IgD-negative memory B cell (primary cell): ENCODE data around the gene RAC2. TPM values are rescaled to one million over a fixed set of nuclear protein-coding genes. Genes with fewer than 3 reads are reported as not detected.

Experiments
- H3K27ac Mint-ChIP-seq, 3 donors: one replicate each; pipeline ENCODE4 v1.8.0; 2020 to 2022; ENCODE audit warnings: mild to moderate bottlenecking in 3 of 3, mixed read lengths in 3 of 3, moderate library complexity in 1 of 3
- H3K27me3 Mint-ChIP-seq: one replicate; pipeline ENCODE4 v1.8.0; 2021; ENCODE audit warnings: mixed read lengths
- H3K36me3 Mint-ChIP-seq: one replicate; pipeline ENCODE4 v1.8.0; 2020; ENCODE audit warnings: mild to moderate bottlenecking, mixed read lengths
- H3K4me1 Mint-ChIP-seq, 3 donors: one replicate each; pipeline ENCODE4 v1.8.0; 2020 to 2022; ENCODE audit warnings: mixed read lengths in 3 of 3, mild to moderate bottlenecking in 1 of 3
- H3K4me3 Mint-ChIP-seq, 4 donors: one replicate each; pipeline ENCODE4 v1.8.0; 2020 to 2022; ENCODE audit warnings: mild to moderate bottlenecking in 4 of 4, mixed read lengths in 4 of 4, moderate library complexity in 3 of 4
- H3K9me3 Mint-ChIP-seq, 3 donors: one replicate each; pipeline ENCODE4 v1.8.0; 2020 to 2021; ENCODE audit warnings: mixed read lengths in 3 of 3, mild to moderate bottlenecking in 1 of 3
- polyA plus RNA-seq: library from polyadenylated mRNA; unstranded; fragments of 300-500 nt; fragmentation: Illumina TruSeq; gene quantifications from one replicate; pipeline ENCODE4 v1.2.3, GENCODE V29; 2021

The RAC2 gene
- polyA plus RNA-seq, 1 donor from 2014 or later: 1,067 TPM

GRCh38 chr22:37197451-37198257, 46.4 kb downstream of the RAC2 start:
- peak overlapping the region; percentile 86 to 94 (median 87) for H3K27ac Mint-ChIP-seq
- H3K27me3 Mint-ChIP-seq: no peaks in the 10 kb centered on the region
- H3K4me3 Mint-ChIP-seq: peak overlapping the region; percentile 41 to 94 (median 87)
- H3K36me3 Mint-ChIP-seq: no peaks in the 10 kb centered on the region
- H3K9me3 Mint-ChIP-seq: no peaks in the 10 kb centered on the region
- peaks cover 11 to 20% (median 18%) of the 10 kb centered on the region in 3 donors for H3K4me1 Mint-ChIP-seq

GRCh38 chr22:37196539-37197450, 47.3 kb downstream of the RAC2 start:
- Mint-ChIP-seq H3K4me1 (peaks cover 11 to 20% (median 18%) of the 10 kb centered on the region in 3 donors), H3K27ac (peak overlapping the region in 2 of 3 donors; percentile 39 to 64), H3K36me3 (peaks cover 2% of the 10 kb centered on the region), H3K9me3 (no peaks in the 10 kb centered on the region), H3K4me3 (peak overlapping the region; percentile 6 to 89 (median 54)), H3K27me3 (no peaks in the 10 kb centered on the region)

GRCh38 chr22:37195921-37196320, 48.1 kb downstream of the RAC2 start:
- Mint-ChIP-seq H3K4me3 (peak overlapping the region in 1 of 4 donors; percentile 89), H3K9me3 (no peaks in the 10 kb centered on the region), H3K27me3 (no peaks in the 10 kb centered on the region), H3K27ac (peak overlapping the region in 1 of 3 donors; percentile 27), H3K36me3 (peaks cover 2% of the 10 kb centered on the region), H3K4me1 (peaks cover 10 to 19% (median 17%) of the 10 kb centered on the region in 3 donors)

DNA sequence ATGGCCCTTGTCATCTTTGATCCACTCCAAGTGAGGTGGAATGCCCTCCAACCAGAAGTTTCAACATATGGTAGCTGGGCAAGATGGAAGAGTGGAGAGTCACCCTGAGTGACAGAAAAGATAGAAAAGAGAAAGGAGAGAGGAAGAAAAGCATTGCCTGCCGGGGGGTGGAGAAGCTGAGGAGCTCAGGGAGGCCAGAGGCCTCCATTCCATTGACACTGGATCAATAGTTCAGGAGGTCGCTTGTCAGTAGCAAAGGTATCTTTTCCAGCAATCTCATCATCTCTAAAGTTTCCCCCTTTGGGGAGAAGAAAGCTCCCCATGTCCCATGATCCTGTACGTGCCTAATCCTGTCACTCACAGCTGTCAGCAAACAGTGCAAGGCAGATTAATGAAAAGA, 49.3 kb downstream of the RAC2 start:
- peaks cover 4 to 13% (median 11%) of the 10 kb centered on the region in 3 donors for H3K4me1 Mint-ChIP-seq

DNA sequence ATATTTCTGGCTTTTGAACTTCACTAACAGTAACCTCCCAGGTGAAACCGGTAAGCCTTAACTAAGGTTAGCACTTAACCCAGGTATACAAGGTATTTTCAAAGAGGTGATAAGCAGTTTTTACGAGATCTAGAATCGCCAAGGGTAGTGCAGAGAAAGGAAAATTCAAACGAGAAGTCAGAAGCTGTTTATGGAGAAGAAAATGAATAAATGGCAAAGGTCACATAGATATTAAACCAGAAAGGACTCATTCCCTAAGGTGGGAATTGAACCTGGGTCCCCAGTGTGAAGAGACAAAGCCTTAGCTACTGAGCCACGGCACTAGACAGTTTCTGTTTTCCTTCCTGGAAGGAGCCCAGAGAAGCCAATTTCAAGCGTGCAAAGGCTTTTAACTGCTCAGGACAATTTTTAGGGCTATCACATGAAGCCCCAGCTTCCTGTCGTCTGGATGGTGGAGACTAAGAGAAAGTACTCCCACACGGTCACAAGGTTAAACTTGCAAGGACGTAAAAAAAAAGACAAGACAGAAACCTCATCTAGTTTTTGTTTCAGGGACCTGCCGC, 50.4 kb downstream of the RAC2 start:
- peak overlapping the region in 1 of 4 donors; percentile 36 for H3K4me3 Mint-ChIP-seq
- no peaks in the 10 kb centered on the region for H3K9me3 Mint-ChIP-seq
- H3K27ac Mint-ChIP-seq: peak overlapping the region in 2 of 3 donors; percentile 37 to 44
- H3K27me3 Mint-ChIP-seq: no peaks in the 10 kb centered on the region
- H3K36me3 Mint-ChIP-seq: peaks cover 2% of the 10 kb centered on the region
- peaks cover 4 to 13% (median 10%) of the 10 kb centered on the region in 3 donors for H3K4me1 Mint-ChIP-seq

More for the DNA sequence above, 49.3 kb downstream of the RAC2 start:
- Mint-ChIP-seq H3K4me3 (no peak overlapping the region), H3K27ac (peak overlapping the region in 1 of 3 donors; percentile 63), H3K36me3 (peaks cover 2% of the 10 kb centered on the region), H3K9me3 (no peaks in the 10 kb centered on the region), H3K27me3 (no peaks in the 10 kb centered on the region)

DNA sequence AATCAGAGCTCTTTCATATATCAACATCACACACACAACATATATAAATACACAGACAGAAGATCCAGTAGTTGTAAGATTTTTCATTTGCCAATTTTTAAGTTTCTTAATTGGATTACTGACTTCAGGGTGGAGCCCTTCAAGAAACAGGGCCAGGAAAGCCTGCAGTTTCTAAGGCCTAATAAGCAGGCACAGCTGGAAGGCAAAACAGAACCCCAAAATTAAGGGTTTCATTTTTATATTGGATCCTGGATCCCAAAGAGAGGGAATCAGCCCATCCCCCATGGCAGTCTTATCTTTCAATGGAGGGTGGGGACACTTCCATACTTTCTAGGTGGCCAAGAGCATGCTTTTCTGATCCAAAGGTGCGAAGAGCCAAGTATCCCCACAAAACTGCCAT, 51.3 kb downstream of the RAC2 start:
- no peak overlapping the region for H3K4me3 Mint-ChIP-seq
- H3K36me3 Mint-ChIP-seq: peaks cover 2% of the 10 kb centered on the region
- no peaks in the 10 kb centered on the region for H3K9me3 Mint-ChIP-seq
- H3K27ac Mint-ChIP-seq: no peak overlapping the region
- no peaks in the 10 kb centered on the region for H3K27me3 Mint-ChIP-seq
- H3K4me1 Mint-ChIP-seq: peaks cover 4 to 9% (median 6%) of the 10 kb centered on the region in 3 donors

DNA sequence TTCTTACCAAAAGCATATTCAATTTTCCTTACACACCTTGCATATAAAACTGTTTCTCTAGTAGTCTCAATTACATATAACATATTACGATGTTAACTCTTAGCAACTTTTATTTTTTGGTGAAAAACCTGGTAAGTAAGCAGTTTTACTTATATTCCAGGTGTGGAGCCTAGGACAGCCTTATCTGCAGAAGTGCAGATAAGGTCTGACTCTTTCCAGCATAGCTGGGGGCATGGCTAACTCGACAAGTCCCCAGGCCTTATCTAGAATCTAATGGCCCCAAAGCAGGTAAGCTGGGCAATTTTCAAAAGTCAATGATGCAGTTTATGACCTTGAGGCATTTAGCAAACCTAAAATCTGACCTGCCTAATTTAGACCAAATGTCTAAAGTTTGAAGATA, 51.9 kb downstream of the RAC2 start:
- Mint-ChIP-seq H3K9me3 (no peaks in the 10 kb centered on the region), H3K4me3 (no peak overlapping the region), H3K27ac (no peak overlapping the region), H3K4me1 (peaks cover 4 to 9% (median 6%) of the 10 kb centered on the region in 3 donors), H3K36me3 (peaks cover 2% of the 10 kb centered on the region), H3K27me3 (no peaks in the 10 kb centered on the region)

GRCh38 chr22:37190262-37190780, 53.7 kb downstream of the RAC2 start:
- H3K4me3 Mint-ChIP-seq: no peak overlapping the region
- H3K27ac Mint-ChIP-seq: no peak overlapping the region
- peaks cover 1% of the 10 kb centered on the region for H3K27me3 Mint-ChIP-seq
- peaks cover 2% of the 10 kb centered on the region for H3K36me3 Mint-ChIP-seq
- H3K4me1 Mint-ChIP-seq: peaks cover 13 to 14% (median 14%) of the 10 kb centered on the region in 3 donors
- H3K9me3 Mint-ChIP-seq: no peaks in the 10 kb centered on the region

GRCh38 chr22:37188901-37189466, 55.1 kb downstream of the RAC2 start:
- H3K4me1 Mint-ChIP-seq: peaks cover 12 to 14% (median 12%) of the 10 kb centered on the region in 3 donors
- no peaks in the 10 kb centered on the region for H3K9me3 Mint-ChIP-seq
- peaks cover 1% of the 10 kb centered on the region for H3K27me3 Mint-ChIP-seq
- H3K36me3 Mint-ChIP-seq: peaks cover 2% of the 10 kb centered on the region
- no peak overlapping the region for H3K27ac Mint-ChIP-seq
- no peak overlapping the region for H3K4me3 Mint-ChIP-seq

- Mint-ChIP-seq H3K4me3 (no peak within 1 kb of the TSS), H3K36me3 (peaks cover 5% of the 10 kb centered on the region), H3K9me3 (no peaks in the 10 kb centered on the region), H3K4me1 (peaks cover 6 to 14% (median 9%) of the 10 kb centered on the region in 3 donors), H3K27me3 (peaks cover 1% of the 10 kb centered on the region), H3K27ac (no peak within 1 kb of the TSS)
Observed at GRCh38 chr22:37187891-37188761, 55.9 kb downstream of the RAC2 start, which contains the start of gene C1QTNF6. TSS of gene C1QTNF6 (minus strand) at chr22:37188247. CDS start at chr22:37188213, 34 bp downstream.

DNA sequence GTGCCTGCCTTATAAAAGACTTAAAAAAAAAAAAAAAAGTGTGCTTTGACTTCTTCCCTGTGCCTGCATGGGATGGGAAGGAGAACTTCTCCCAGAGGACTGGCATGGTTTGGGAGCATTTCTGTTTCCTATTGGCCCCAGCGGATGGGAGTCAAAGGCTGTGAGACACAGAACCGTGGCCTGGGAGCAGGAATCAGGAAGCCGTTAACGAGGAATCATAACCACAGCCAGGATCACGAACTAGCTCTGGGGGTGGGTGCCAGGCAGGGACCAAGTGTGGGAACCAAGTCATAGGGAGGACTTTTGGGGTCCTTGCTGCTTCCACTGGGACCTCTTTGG, 56.5 kb downstream of the RAC2 start:
- H3K36me3 Mint-ChIP-seq: peaks cover 5% of the 10 kb centered on the region
- peaks cover 1% of the 10 kb centered on the region for H3K27me3 Mint-ChIP-seq
- peaks cover 6 to 14% (median 9%) of the 10 kb centered on the region in 3 donors for H3K4me1 Mint-ChIP-seq
- H3K27ac Mint-ChIP-seq: no peak overlapping the region
- no peak overlapping the region for H3K4me3 Mint-ChIP-seq
- H3K9me3 Mint-ChIP-seq: no peaks in the 10 kb centered on the region

DNA sequence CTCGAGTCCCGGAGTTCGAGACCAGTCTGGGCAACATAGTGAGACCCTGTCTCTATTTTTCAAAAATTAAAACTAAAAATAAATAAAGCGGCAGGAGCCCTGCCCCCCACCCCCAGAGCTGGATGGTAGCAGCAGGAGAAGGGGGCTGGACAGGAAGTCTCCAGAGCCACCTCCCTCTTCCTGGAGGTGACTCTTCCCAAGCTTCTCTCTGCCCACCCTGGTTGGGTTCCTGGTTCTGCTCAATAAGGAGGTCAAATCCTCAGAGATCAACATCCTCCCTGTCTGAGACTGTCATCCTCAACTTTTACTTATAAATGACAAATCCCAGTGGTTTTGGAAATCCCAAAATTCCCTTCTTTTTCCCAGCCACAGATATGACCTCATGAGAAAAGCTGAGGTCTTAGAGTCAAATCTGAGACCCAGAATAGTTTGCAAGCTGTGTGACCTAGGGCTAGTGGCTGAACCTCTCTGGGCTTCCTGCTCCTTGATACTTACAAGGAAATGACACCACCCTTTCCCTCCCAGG, 57.0 kb downstream of the RAC2 start:
- Mint-ChIP-seq H3K27me3 (peaks cover 1% of the 10 kb centered on the region), H3K36me3 (peaks cover 5% of the 10 kb centered on the region), H3K27ac (no peak overlapping the region), H3K4me1 (peaks cover 6 to 14% (median 9%) of the 10 kb centered on the region in 3 donors), H3K9me3 (no peaks in the 10 kb centered on the region), H3K4me3 (no peak overlapping the region)

- Mint-ChIP-seq H3K36me3 (peaks cover 3% of the 10 kb centered on the region), H3K9me3 (no peaks in the 10 kb centered on the region), H3K27ac (peak overlapping the region in 2 of 3 donors; percentile 59 to 74), H3K27me3 (peaks cover 1% of the 10 kb centered on the region), H3K4me3 (peak overlapping the region in 1 of 4 donors; percentile 67), H3K4me1 (peaks cover 6 to 14% (median 9%) of the 10 kb centered on the region in 3 donors)
Observed at GRCh38 chr22:37186228-37186996, 57.7 kb downstream of the RAC2 start.
